Eye (tissue), 1 donor: ENCODE results near the gene TDRD10.
A peak's percentile ranks its signal among the peaks of the same experiment; 100 is the strongest.

ENCODE experiments used
- DNase-seq: peaks from one replicate; pipeline ENCODE4 v3.0.0-alpha.2; 2015

TDRD10 gene, protein sequence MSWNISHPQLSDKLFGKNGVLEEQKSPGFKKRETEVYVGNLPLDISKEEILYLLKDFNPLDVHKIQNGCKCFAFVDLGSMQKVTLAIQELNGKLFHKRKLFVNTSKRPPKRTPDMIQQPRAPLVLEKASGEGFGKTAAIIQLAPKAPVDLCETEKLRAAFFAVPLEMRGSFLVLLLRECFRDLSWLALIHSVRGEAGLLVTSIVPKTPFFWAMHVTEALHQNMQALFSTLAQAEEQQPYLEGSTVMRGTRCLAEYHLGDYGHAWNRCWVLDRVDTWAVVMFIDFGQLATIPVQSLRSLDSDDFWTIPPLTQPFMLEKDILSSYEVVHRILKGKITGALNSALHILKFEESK

DNA sequence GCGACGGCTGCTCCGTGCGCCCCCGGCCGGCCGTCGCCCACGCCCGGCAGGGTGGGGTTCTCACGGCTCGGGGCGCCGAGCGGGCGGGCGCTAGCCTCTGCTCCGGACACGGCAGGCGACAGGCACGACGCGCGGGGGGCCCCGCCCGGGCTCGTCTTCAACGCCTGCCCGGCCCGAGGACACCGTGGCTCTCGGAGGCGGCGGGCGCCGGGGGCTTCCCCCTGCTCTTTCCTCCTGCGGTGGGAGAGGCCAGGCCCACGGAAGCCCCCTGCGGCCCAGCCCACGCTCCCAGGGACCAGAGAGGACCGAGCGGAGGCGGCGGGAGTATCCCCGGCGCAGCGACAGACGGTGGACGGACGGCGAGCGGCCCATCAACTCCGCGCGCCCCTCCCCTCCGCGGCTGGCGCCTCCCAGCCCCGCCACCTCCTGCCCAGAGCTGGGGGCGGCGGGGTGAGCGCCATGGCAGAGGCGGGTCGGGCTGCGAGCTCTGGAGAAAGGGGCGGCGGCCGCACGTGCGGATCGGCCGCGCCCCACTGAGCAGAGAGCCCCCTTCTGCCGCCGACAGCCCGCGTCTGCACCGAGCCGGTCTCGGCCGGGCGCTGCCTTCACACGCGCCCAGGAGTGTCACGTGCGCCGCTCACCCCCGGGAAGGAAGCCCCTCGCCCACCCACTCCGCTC lies at the start of gene TDRD10, which contains the start of gene SHE:
TDRD10 (plus strand) TSS at position 154 of the 678 bp plus-strand sequence. CDS start 4,685 bp downstream, outside the sequence.
SHE (minus strand) TSS at position 347 of the 678 bp plus-strand sequence. CDS start 386 bp downstream, outside the sequence.
- peak; percentile 55 for DNase-seq

DNA sequence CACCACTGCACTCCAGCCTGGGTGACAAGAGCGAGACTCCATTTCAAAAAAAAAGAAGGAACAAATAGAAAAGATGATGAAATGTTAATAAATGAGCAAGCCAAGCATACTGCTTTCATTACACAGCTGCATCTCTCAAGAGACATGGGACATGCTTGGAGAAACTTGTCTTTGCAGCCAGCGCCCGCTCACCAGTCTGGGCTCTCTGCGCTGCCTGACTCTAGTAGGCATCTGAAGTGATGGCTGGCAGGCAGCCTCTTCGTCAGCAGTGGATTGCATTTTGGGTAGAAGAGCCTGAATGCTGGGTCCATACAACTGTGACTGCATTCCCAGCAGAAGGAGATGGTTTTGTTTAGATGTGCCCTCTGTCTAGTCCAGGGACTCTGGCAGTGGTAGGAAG lies 48.9 kb upstream of the TDRD10 start:
- DNase-seq = no peak

DNA sequence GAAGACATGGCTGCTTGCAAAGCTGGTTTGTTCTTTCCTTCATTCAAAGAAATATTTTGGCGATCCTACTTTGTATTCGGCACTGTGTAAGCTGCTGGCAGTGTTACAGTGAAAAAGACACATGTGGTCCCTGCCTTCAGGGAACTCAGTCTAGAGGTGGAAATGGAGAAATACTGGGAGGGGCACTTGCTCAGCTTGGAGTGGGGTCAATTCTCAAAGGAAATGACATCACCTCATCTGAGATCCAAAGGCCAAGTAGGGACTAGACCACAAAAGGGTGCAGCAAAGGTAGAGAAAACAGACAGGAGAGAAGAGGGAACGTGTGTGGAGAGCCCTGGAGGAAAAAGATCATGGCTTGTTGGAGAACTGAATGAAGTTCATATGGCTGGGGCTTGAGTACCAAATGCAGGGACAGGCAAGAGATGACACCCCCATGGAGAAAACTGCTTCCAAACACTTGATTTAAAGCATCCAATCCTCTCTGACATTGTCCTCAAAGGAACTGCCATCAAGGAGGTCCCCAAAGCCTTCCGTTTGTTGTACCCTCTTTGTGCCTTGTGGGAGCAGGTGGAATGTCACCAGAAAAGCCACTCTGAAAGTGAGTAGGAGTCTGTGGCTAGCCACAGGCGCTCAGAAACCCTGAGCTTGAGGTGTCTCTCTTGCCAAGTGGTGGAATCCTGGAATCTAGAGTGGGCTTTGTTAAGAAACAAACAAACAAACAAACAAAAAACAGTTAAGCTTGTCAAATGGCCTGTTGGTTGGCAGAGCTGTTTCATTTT lies 48.3 kb upstream of the TDRD10 start:
- DNase-seq = no peak

DNA sequence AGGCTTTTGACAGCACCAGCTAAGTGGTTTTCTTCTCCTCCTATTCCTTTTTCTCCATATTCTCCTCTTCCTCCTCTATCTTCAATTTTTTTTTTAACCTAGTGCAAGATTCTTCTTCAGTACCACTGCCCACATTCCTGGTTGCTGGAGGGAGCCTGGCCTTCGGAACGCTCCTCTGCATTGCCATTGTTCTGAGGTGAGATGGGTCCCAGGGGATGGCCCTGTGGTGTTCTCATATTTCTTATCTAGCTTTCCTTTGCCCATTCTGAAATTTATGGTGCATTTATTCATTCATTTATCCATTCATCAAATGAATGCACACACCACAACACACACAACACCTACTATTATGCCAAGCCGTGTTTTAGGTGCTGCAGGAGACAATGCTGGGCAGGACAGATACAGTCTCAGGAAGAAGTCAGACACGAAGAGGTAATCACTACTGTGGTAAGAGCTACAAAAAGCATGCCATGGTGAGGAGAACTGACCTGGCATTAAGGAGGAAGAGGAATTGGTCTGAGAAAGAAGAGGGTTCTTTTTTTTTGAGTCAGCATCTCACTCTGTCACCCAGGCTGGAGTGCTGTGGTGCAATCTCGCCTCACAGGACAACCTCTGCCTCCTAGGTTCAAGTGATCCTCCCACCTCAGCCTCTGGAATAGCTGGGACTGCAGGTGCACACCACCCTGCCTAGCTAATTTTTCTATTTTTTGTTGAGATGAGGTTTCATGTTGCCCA lies 47.5 kb upstream of the TDRD10 start:
- DNase-seq = no peak

DNA sequence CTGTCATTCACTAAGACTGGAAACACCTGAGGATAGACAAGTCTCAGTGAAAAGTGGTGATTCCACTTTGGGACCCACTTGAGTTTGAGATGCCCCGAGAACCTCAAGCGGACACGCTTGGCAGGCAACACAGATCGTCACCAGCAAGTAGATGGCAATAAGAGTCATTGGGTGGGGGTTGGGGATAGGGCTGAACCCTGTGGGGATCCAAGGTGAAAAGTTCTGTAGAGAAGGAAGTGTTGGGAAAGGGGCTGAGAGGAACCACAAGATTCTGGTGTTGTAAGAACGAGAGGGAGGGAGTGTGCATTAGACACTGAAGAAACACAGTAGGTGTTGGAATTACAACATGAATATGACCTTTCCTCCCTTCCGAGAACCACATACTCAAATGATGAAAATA lies 45.4 kb upstream of the TDRD10 start:
- DNase-seq = no peak

DNA sequence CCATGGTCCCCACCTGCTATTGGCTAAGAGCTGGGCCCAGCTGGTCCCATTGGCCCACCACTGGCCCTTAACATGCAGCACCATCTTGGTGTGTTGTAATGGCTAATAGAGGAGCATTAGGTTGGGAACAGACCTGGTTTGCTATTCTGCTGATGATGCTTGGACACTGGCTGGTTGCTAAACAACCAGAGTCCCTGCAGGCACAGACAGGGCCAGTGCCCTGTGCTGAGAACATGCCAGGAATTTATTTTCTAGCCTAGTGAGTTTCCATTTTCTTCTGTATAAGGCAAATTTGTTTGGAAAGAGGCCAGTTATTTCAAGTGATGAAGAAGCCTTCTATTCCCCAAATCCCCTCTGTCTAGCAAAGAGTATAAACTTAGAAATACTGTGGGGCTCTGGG lies 42.9 kb upstream of the TDRD10 start:
- no peak for DNase-seq

GRCh38 chr1:154460695-154461260 lies 41.2 kb upstream of the TDRD10 start:
- DNase-seq = no peak

- DNase-seq = no peak
These were observed 38.5 kb upstream of the TDRD10 start for GRCh38 chr1:154463512-154463990.

DNA sequence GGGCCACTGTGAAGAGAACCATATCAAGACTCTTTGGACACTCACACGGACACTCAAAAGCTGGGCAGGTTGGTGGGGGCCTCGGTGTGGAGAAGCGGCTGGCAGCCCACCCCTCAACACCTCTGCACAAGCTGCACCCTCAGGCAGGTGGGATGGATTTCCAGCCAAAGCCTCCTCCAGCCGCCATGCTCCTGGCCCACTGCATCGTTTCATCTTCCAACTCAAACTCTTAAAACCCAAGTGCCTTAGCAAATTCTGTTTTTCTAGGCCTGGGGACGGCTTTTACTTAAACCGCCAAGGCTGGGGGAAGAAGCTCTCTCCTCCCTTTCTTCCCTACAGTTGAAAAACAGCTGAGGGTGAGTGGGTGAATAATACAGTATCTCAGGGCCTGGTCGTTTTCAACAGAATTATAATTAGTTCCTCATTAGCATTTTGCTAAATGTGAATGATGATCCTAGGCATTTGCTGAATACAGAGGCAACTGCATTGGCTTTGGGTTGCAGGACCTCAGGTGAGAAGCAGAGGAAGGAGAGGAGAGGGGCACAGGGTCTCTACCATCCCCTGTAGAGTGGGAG lies 36.3 kb upstream of the TDRD10 start:
- DNase-seq = no peak

- no peak for DNase-seq
These were observed 35.8 kb upstream of the TDRD10 start for GRCh38 chr1:154466206-154466605.

- no peak for DNase-seq
These were observed 35.0 kb upstream of the TDRD10 start for GRCh38 chr1:154466921-154467417.

DNA sequence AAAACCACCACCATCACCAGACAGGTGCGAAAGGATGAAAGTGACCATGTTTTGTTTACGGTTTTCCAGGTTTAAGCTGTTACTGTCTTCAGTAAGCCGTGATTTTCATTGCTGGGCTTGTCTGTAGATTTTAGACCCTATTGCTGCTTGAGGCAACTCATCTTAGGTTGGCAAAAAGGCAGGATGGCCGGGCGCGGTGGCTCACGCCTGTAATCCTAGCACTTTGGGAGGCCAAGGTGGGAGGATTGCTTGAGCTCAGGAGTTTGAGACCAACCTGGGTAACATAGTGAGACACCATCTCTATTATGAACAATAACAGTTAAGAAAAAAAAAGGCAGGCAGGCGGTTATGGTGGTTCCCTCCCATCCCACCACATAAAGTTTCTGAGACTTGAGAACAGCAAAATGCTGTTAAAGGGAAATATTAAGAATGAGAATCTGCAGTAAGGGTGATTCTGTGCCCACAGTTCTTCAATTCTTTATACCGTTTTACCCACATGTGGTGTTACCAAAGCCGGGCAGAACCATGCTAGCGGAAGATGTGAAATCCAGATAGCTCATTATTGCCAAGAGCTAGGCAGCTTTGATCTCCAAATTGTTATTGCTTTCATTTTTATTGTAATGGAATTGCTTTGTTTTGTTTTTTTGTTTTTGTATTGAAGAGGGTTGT lies 34.5 kb upstream of the TDRD10 start:
- no peak for DNase-seq

GRCh38 chr1:154468535-154469250 lies 33.3 kb upstream of the TDRD10 start:
- no peak for DNase-seq

GRCh38 chr1:154469844-154470560 lies 32.0 kb upstream of the TDRD10 start:
- DNase-seq = no peak

DNA sequence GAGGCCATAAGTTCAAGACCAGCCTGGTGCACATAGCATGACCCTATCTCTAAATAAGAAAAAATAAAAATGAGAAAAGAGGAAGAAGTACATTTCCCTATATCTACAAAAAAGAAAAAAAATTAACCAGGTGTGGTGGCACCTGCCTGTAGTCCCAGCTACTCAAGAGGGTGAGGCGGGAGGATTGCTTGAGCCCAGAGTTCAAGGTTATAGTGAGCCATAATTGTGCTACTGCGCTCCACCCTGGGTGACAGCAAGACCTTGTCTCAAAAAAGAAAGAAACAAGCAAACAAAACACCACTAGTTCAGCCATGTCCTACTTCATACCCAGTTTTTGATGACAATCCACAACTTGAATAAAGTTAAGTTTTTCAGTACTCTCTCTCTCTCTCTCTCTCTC lies 30.7 kb upstream of the TDRD10 start:
- DNase-seq = no peak

GRCh38 chr1:154474802-154475201 lies 27.2 kb upstream of the TDRD10 start:
- no peak for DNase-seq

GRCh38 chr1:154476791-154477190 lies 25.2 kb upstream of the TDRD10 start:
- no peak for DNase-seq

GRCh38 chr1:154478013-154478412 lies 24.0 kb upstream of the TDRD10 start:
- no peak for DNase-seq

- no peak for DNase-seq
These were observed 23.4 kb upstream of the TDRD10 start for GRCh38 chr1:154478639-154479038.
